ENCODE results near the gene MAP2K6.

The MAP2K6 gene

DNA sequence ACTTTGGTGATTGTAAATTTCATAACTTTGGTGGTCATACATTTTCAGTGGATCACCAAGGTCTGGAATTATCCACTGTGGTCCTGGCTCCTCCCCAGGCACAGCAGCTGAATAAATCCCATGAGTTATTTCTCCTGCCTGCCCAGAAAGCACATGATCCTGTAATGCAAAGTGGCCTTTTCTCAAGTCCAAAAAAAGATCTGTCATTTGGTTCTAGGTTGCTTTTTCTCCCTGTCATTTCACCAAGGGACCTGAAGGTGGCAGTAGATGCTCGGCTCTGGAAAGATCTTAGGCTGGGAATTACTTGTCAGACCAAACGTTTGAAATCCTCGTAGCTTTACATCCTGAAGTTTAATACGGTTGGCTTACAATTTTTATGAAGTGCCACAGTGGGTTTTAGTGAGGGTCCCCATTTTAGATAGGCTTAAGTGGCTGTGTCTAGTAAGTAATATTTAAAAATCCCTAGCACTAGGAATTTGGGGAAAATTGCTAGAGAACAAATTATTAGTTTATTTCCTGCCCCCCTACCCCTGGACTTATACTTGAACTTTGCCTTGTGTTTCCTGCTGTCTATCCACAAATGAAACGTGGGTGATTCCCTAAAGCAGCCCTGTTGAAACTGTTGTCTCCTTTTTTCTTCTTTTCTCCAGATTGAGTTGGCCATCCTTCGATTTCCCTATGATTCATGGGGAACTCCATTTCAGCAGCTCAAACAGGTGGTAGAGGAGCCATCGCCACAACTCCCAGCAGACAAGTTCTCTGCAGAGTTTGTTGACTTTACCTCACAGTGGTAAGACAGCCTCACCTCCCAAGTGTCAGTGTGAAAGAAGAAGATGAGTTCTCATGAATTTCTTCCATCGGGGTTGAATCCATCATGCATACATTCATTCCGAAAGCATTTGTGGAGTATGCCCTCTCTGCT lies 111.7 kb downstream of the MAP2K6 start:
- Histone ChIP-seq H3K9ac (ENCODE audit: low read depth, low read length) (no peak overlapping the region), H3K36me3 (ENCODE audit: insufficient read depth, low read depth, low read length) (peaks cover 50% of the 10 kb centered on the region), H3K27ac (ENCODE audit: low read length) (no peak overlapping the region), H3K4me1 (ENCODE audit: insufficient read depth, low read length) (no peaks in the 10 kb centered on the region), H3K4me3 (ENCODE audit: low read length) (no peak overlapping the region), H3K9me3 (ENCODE audit: insufficient read depth, low read depth, low read length) (no peaks in the 10 kb centered on the region), H3K27me3 (ENCODE audit: insufficient read depth, low read length) (no peaks in the 10 kb centered on the region)

DNA sequence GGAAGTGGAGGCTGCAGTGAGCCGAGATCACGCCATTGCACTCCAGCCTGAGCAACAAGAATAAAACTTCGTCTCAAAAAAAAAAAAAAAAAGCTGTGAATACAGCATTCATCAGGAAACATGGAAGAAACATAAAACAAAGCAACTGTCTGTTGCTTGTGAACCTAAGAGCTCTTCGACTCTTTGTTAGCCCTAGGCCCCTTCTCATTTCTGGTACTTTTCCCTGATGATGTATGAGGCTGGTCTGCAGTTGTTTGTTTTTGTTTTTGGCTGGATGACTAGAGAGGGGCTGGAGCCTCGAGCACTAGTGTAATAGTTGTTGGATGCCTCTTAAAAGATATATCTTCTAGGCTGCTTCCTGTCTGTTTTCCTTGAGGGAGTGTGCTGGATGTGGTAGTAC lies 113.5 kb downstream of the MAP2K6 start:
- Histone ChIP-seq H3K27ac (ENCODE audit: low read length) (no peak overlapping the region), H3K27me3 (ENCODE audit: insufficient read depth, low read length) (no peaks in the 10 kb centered on the region), H3K9me3 (ENCODE audit: insufficient read depth, low read depth, low read length) (no peaks in the 10 kb centered on the region), H3K9ac (ENCODE audit: low read depth, low read length) (no peak overlapping the region), H3K36me3 (ENCODE audit: insufficient read depth, low read depth, low read length) (peaks cover 56% of the 10 kb centered on the region), H3K4me3 (ENCODE audit: low read length) (no peak overlapping the region), H3K4me1 (ENCODE audit: insufficient read depth, low read length) (no peaks in the 10 kb centered on the region)

GRCh38 chr17:69533481-69534234 lies 119.2 kb downstream of the MAP2K6 start:
- Histone ChIP-seq H3K9me3 (ENCODE audit: insufficient read depth, low read depth, low read length) (no peaks in the 10 kb centered on the region), H3K27me3 (ENCODE audit: insufficient read depth, low read length) (no peaks in the 10 kb centered on the region), H3K36me3 (ENCODE audit: insufficient read depth, low read depth, low read length) (peaks cover 42% of the 10 kb centered on the region), H3K27ac (ENCODE audit: low read length) (no peak overlapping the region), H3K4me3 (ENCODE audit: low read length) (no peak overlapping the region), H3K9ac (ENCODE audit: low read depth, low read length) (no peak overlapping the region), H3K4me1 (ENCODE audit: insufficient read depth, low read length) (peaks cover 9% of the 10 kb centered on the region; the same call in 1 of the 2 replicates)

- H3K36me3 ChIP-seq (ENCODE audit: insufficient read depth, low read depth, low read length): peaks cover 42% of the 10 kb centered on the region
- H3K27ac ChIP-seq (ENCODE audit: low read length): no peak overlapping the region
- H3K27me3 ChIP-seq (ENCODE audit: insufficient read depth, low read length): no peaks in the 10 kb centered on the region
- H3K9me3 ChIP-seq (ENCODE audit: insufficient read depth, low read depth, low read length): no peaks in the 10 kb centered on the region
- H3K4me3 ChIP-seq (ENCODE audit: low read length): no peak overlapping the region
- H3K9ac ChIP-seq (ENCODE audit: low read depth, low read length): no peak overlapping the region
- peaks cover 9% of the 10 kb centered on the region; the same call in 1 of the 2 replicates for H3K4me1 ChIP-seq (ENCODE audit: insufficient read depth, low read length)
These were observed 119.7 kb downstream of the MAP2K6 start for GRCh38 chr17:69534235-69534621.

GRCh38 chr17:69535016-69535570 lies 120.6 kb downstream of the MAP2K6 start:
- Histone ChIP-seq H3K27ac (ENCODE audit: low read length) (no peak overlapping the region), H3K4me3 (ENCODE audit: low read length) (no peak overlapping the region), H3K27me3 (ENCODE audit: insufficient read depth, low read length) (no peaks in the 10 kb centered on the region), H3K9me3 (ENCODE audit: insufficient read depth, low read depth, low read length) (no peaks in the 10 kb centered on the region), H3K4me1 (ENCODE audit: insufficient read depth, low read length) (peaks cover 9% of the 10 kb centered on the region; the same call in 1 of the 2 replicates), H3K9ac (ENCODE audit: low read depth, low read length) (no peak overlapping the region), H3K36me3 (ENCODE audit: insufficient read depth, low read depth, low read length) (peaks cover 43% of the 10 kb centered on the region)

GRCh38 chr17:69538795-69539194 lies 124.3 kb downstream of the MAP2K6 start:
- H3K27me3 ChIP-seq (ENCODE audit: insufficient read depth, low read length): no peaks in the 10 kb centered on the region
- H3K9me3 ChIP-seq (ENCODE audit: insufficient read depth, low read depth, low read length): no peaks in the 10 kb centered on the region; the same call in 1 of the 2 replicates
- H3K27ac ChIP-seq (ENCODE audit: low read length): no peak overlapping the region
- peaks cover 4% of the 10 kb centered on the region; the same call in 1 of the 2 replicates for H3K4me1 ChIP-seq (ENCODE audit: insufficient read depth, low read length)
- H3K4me3 ChIP-seq (ENCODE audit: low read length): no peak overlapping the region
- no peak overlapping the region for H3K9ac ChIP-seq (ENCODE audit: low read depth, low read length)
- peaks cover 47% of the 10 kb centered on the region for H3K36me3 ChIP-seq (ENCODE audit: insufficient read depth, low read depth, low read length)

DNA sequence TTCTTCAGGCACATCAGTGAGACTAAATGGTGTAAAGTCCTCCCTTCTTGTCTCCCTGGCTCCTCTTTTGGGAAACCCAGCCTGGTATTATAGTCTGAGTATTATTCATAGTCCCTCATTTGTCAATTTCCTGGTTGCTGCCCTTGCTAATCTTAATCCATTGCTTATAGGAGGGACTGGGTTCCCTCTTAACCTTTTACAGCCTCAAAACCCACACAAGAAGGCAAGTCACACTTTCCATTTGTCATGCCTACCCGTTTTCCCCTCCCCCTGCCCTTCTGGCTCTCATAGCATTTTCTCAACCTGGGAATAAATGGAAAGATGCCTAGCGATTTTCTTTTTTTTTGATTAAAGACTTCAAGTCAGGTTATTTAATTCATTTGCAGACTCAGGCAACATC lies 124.8 kb downstream of the MAP2K6 start:
- Histone ChIP-seq H3K9me3 (ENCODE audit: insufficient read depth, low read depth, low read length) (no peaks in the 10 kb centered on the region; the same call in 1 of the 2 replicates), H3K36me3 (ENCODE audit: insufficient read depth, low read depth, low read length) (peaks cover 47% of the 10 kb centered on the region), H3K27me3 (ENCODE audit: insufficient read depth, low read length) (no peaks in the 10 kb centered on the region), H3K4me1 (ENCODE audit: insufficient read depth, low read length) (no peaks in the 10 kb centered on the region), H3K9ac (ENCODE audit: low read depth, low read length) (no peak overlapping the region), H3K4me3 (ENCODE audit: low read length) (no peak overlapping the region), H3K27ac (ENCODE audit: low read length) (no peak overlapping the region)

- H3K9me3 ChIP-seq (ENCODE audit: insufficient read depth, low read depth, low read length): no peaks in the 10 kb centered on the region; the same call in 1 of the 2 replicates
- H3K9ac ChIP-seq (ENCODE audit: low read depth, low read length): no peak overlapping the region
- no peaks in the 10 kb centered on the region for H3K27me3 ChIP-seq (ENCODE audit: insufficient read depth, low read length)
- no peaks in the 10 kb centered on the region for H3K4me1 ChIP-seq (ENCODE audit: insufficient read depth, low read length)
- H3K36me3 ChIP-seq (ENCODE audit: insufficient read depth, low read depth, low read length): peaks cover 47% of the 10 kb centered on the region
- no peak overlapping the region for H3K27ac ChIP-seq (ENCODE audit: low read length)
- no peak overlapping the region for H3K4me3 ChIP-seq (ENCODE audit: low read length)
These were observed 125.4 kb downstream of the MAP2K6 start for GRCh38 chr17:69539781-69540319.

DNA sequence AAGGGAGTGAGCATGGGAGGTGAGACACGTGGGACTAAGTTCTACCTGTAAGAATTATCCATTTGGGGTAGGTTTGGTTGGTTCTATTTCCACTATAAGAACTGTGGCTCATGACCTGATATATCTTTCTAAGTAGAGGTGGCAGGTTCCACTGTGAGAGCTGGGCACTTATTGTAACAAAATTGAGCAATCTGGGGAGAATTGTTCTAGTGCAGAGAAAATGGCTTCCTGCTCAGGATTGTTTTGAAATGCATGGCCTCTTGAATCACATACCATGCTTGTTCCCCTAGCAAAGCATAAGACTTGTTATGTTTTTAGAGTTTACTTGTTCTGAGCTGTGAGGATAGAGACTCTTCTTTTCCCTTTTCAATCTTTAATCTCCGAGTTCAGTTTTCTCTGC lies 125.9 kb downstream of the MAP2K6 start:
- Histone ChIP-seq H3K36me3 (ENCODE audit: insufficient read depth, low read depth, low read length) (peaks cover 47% of the 10 kb centered on the region), H3K4me3 (ENCODE audit: low read length) (no peak overlapping the region), H3K27me3 (ENCODE audit: insufficient read depth, low read length) (no peaks in the 10 kb centered on the region), H3K9me3 (ENCODE audit: insufficient read depth, low read depth, low read length) (no peaks in the 10 kb centered on the region; the same call in 1 of the 2 replicates), H3K9ac (ENCODE audit: low read depth, low read length) (no peak overlapping the region), H3K27ac (ENCODE audit: low read length) (no peak overlapping the region), H3K4me1 (ENCODE audit: insufficient read depth, low read length) (no peaks in the 10 kb centered on the region)

- H3K27ac ChIP-seq (ENCODE audit: low read length): no peak overlapping the region
- peaks cover 13% of the 10 kb centered on the region; the same call in 1 of the 2 replicates for H3K4me1 ChIP-seq (ENCODE audit: insufficient read depth, low read length)
- peaks cover 5% of the 10 kb centered on the region; the same call in 1 of the 2 replicates for H3K36me3 ChIP-seq (ENCODE audit: insufficient read depth, low read depth, low read length)
These were observed 132.7 kb downstream of the MAP2K6 start for GRCh38 chr17:69547230-69547629.

DNA sequence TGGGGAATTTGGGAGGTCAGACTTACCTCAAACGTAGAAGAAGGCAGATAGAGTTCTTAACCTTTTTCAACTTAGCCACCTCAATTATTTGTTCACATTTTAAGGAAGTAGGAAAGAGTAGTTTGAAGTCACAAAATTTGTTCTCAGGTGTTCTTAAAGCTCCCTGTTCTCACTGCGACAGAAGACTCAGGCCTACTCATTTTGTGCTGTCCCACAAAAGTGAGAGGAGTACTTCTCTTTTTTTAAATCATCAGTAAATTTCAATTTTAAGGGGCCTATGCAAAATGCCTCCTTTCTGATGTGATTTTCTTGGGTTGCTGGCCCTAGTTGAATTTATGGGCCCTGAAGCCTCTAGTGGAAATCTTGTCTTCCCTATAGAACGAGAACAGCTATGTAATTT lies 133.4 kb downstream of the MAP2K6 start:
- Histone ChIP-seq H3K4me1 (ENCODE audit: insufficient read depth, low read length) (peaks cover 13% of the 10 kb centered on the region; the same call in 1 of the 2 replicates), H3K9me3 (ENCODE audit: insufficient read depth, low read depth, low read length) (no peaks in the 10 kb centered on the region), H3K36me3 (ENCODE audit: insufficient read depth, low read depth, low read length) (peaks cover 3% of the 10 kb centered on the region; the same call in 1 of the 2 replicates), H3K27me3 (ENCODE audit: insufficient read depth, low read length) (no peaks in the 10 kb centered on the region), H3K4me3 (ENCODE audit: low read length) (no peak overlapping the region), H3K27ac (ENCODE audit: low read length) (no peak overlapping the region), H3K9ac (ENCODE audit: low read depth, low read length) (no peak overlapping the region)

More at GRCh38 chr17:69547230-69547629, 132.7 kb downstream of the MAP2K6 start:
- Histone ChIP-seq H3K27me3 (ENCODE audit: insufficient read depth, low read length) (no peaks in the 10 kb centered on the region), H3K9ac (ENCODE audit: low read depth, low read length) (no peak overlapping the region), H3K9me3 (ENCODE audit: insufficient read depth, low read depth, low read length) (no peaks in the 10 kb centered on the region), H3K4me3 (ENCODE audit: low read length) (no peak overlapping the region)

Data from iPS-20b (cell line).